SK-N-SH (cell line): ENCODE results near the gene C5orf63. TPM values are rescaled to one million over a fixed set of nuclear protein-coding genes. Genes with fewer than 3 reads are reported as not detected.

Experiments used
- CTCF ChIA-PET: fragments of 300-600, 350-600 bp; formaldehyde crosslinking; extraction: SDS; loops from one replicate; lab custom pipeline; 2021; lab: Yijun Ruan, JAX
- POLR2A ChIA-PET: fragments of 350-600 bp; sonication (Branson Sonifier 250); formaldehyde crosslinking; extraction: SDS; loops from one replicate; lab custom pipeline; 2020; ENCODE audit warnings: antibody characterized with exemption, inconsistent platforms; lab: Yijun Ruan, JAX
- DNase-seq: peaks from one replicate; pipeline ENCODE4 v3.0.0; 2012
- H2AFZ ChIP-seq: fragments of 200-600 bp; sonication (generic); 2 replicates; pipeline ENCODE4 v1.8.1; 2016; ENCODE audit warnings: antibody characterized with exemption, mild to moderate bottlenecking, low read depth
- H3F3A ChIP-seq: fragments of 200-600 bp; sonication (generic); replicated peaks from 2 replicates; pipeline ENCODE3; 2016; ENCODE audit warnings: antibody characterized with exemption, mild to moderate bottlenecking; ENCODE audit not compliant: insufficient read depth
- H3K27ac ChIP-seq, 2 experiments: fragments of 200-500 bp in 1 of 2; fragments of 200-600 bp in 1 of 2; sonication (Bioruptor generic) in 1 of 2; sonication (generic), shearing (Covaris generic) in 1 of 2; 2 replicates each; pipeline versions ENCODE4 v1.5.1 to v1.6.1; 2014 to 2016; ENCODE audit warnings: low read depth in 2 of 2, inconsistent platforms in 1 of 2, low read length in 1 of 2, mild to moderate bottlenecking in 1 of 2, mixed read lengths in 1 of 2
- H3K27me3 ChIP-seq: fragments of 200-600 bp; sonication (generic), shearing (Covaris generic); 2 replicates; pipeline ENCODE4 v1.6.1; 2016; ENCODE audit warnings: mixed run types; ENCODE audit not compliant: insufficient read depth
- H3K36me3 ChIP-seq, 2 experiments: fragments of 200-500 bp in 1 of 2; fragments of 200-600 bp in 1 of 2; sonication (Bioruptor generic) in 1 of 2; sonication (generic) in 1 of 2; replicated peaks in 1 of 2; 2 replicates each; pipeline versions ENCODE3 to v1.5.1; 2014 to 2016; ENCODE audit warnings: low read length in 1 of 2, mild to moderate bottlenecking in 1 of 2; ENCODE audit not compliant: insufficient read depth in 2 of 2, control insufficient read depth in 1 of 2
- H3K4me1 ChIP-seq, 2 experiments: fragments of 200-500 bp in 1 of 2; fragments of 200-600 bp in 1 of 2; sonication (Bioruptor generic) in 1 of 2; sonication (generic), shearing (Covaris generic) in 1 of 2; 2 replicates each; pipeline versions ENCODE4 v1.5.1 to v1.6.1; 2014 to 2016; ENCODE audit warnings: low read depth in 1 of 2, low read length in 1 of 2, mixed run types in 1 of 2; ENCODE audit not compliant: insufficient read depth in 2 of 2, control insufficient read depth in 1 of 2
- H3K4me2 ChIP-seq: fragments of 200-600 bp; sonication (generic), shearing (Covaris generic); 2 replicates; pipeline ENCODE4 v1.6.1; 2017; ENCODE audit warnings: mixed run types
- H3K4me3 ChIP-seq, 2 experiments: fragments of 200-500 bp in 1 of 2; fragments of 200-600 bp in 1 of 2; sonication (Bioruptor generic) in 1 of 2; sonication (generic), shearing (Covaris generic) in 1 of 2; 2 replicates each; pipeline versions ENCODE4 v1.5.1 to v1.8.1; 2014 to 2016; ENCODE audit warnings: low read depth in 2 of 2, inconsistent platforms in 1 of 2, low read length in 1 of 2, mild to moderate bottlenecking in 1 of 2, mixed read lengths in 1 of 2, moderate library complexity in 1 of 2
- H3K79me2 ChIP-seq: fragments of 200-600 bp; sonication (generic); 2 replicates; pipeline ENCODE4 v1.8.1; 2017; ENCODE audit warnings: mild to moderate bottlenecking; ENCODE audit not compliant: insufficient read depth
- H3K9ac ChIP-seq: fragments of 200-600 bp; sonication (generic); 2 replicates; pipeline ENCODE4 v1.6.1; 2017; ENCODE audit warnings: mixed run types
- H3K9me2 ChIP-seq: fragments of 200-600 bp; sonication (generic); 2 replicates; pipeline ENCODE4 v1.6.1; 2017; ENCODE audit warnings: mixed run types
- H3K9me3 ChIP-seq: fragments of 200-600 bp; sonication (generic); 2 replicates; pipeline ENCODE4 v1.6.1; 2017; ENCODE audit warnings: mixed run types, mild to moderate bottlenecking, moderate library complexity
- H4K20me1 ChIP-seq: fragments of 200-600 bp; sonication (generic); 2 replicates; pipeline ENCODE4 v1.6.1; 2017; ENCODE audit warnings: mild to moderate bottlenecking, mixed run types; ENCODE audit not compliant: insufficient read depth
- CHD2 ChIP-seq: fragments of 150-350 bp; IDR thresholded peaks from 2 replicates; pipeline ENCODE4 v1.6.1; 2018; ENCODE audit warnings: low read length; ENCODE audit not compliant: partially characterized antibody
- CTCF ChIP-seq: fragments of 200-600 bp; sonication (generic); IDR thresholded peaks from 2 replicates; pipeline ENCODE4 v1.6.1; 2017; ENCODE audit warnings: antibody characterized with exemption, mild to moderate bottlenecking, moderate library complexity
- EP300 ChIP-seq, 2 experiments: IDR thresholded peaks; 2 replicates each; pipeline versions ENCODE4 v1.4.0 to v1.6.1; 2012; ENCODE audit warnings: borderline replicate concordance in 1 of 2, low read depth in 1 of 2, low read length in 1 of 2
- EZH2phosphoT487 ChIP-seq: fragments of 200-600 bp; sonication (generic); IDR thresholded peaks from 2 replicates; pipeline ENCODE4 v1.6.1; 2017; ENCODE audit warnings: low read depth, mixed run types, mild to moderate bottlenecking, antibody characterized with exemption, moderate library complexity, borderline replicate concordance
- FOSL2 ChIP-seq: IDR thresholded peaks from 2 replicates; pipeline ENCODE4 v1.4.0; 2012; ENCODE audit warnings: low read depth, mild to moderate bottlenecking, moderate library complexity, borderline replicate concordance
- FOXJ3 ChIP-seq: sonication (generic); formaldehyde crosslinking; IDR thresholded peaks from 2 replicates; pipeline ENCODE4 v1.5.1; 2020; ENCODE audit warnings: mild to moderate bottlenecking, missing genetic modification reagents
- GATA2 ChIP-seq: sonication (generic); formaldehyde crosslinking; IDR thresholded peaks from 2 replicates; pipeline ENCODE4 v1.5.0; 2020; ENCODE audit warnings: mild to moderate bottlenecking, missing genetic modification reagents
- MEF2A ChIP-seq: IDR thresholded peaks from 2 replicates; pipeline ENCODE4 v1.4.0; 2012; ENCODE audit warnings: low read depth, borderline replicate concordance
- MXI1 ChIP-seq: IDR thresholded peaks from 2 replicates; pipeline ENCODE4 v1.6.1; 2012; ENCODE audit warnings: mild to moderate bottlenecking, low read depth, low read length, improper control_type of control experiment
- NFIC ChIP-seq: IDR thresholded peaks from 2 replicates; pipeline ENCODE4 v1.4.0; 2012; ENCODE audit warnings: borderline replicate concordance
- POLR2AphosphoS5 ChIP-seq: IDR thresholded peaks from 2 replicates; pipeline ENCODE4 v1.6.1; 2012; ENCODE audit warnings: low read depth, low read length
- RAD21 ChIP-seq: IDR thresholded peaks from 2 replicates; pipeline ENCODE4 v1.6.1; 2012; ENCODE audit warnings: mild to moderate bottlenecking, low read length
- RCOR1 ChIP-seq: fragments of 150-350 bp; IDR thresholded peaks from 2 replicates; pipeline ENCODE4 v1.6.1; 2017; ENCODE audit warnings: antibody characterized with exemption, low read length
- RXRA ChIP-seq: IDR thresholded peaks from 2 replicates; pipeline ENCODE4 v1.4.0; 2012; ENCODE audit warnings: low read depth, mild to moderate bottlenecking, borderline replicate concordance
- SMC3 ChIP-seq: IDR thresholded peaks from 2 replicates; pipeline ENCODE4 v1.6.1; 2012; ENCODE audit warnings: low read depth, low read length, improper control_type of control experiment
- TCF12 ChIP-seq: IDR thresholded peaks from 2 replicates; pipeline ENCODE4 v1.4.0; 2012
- YY1 ChIP-seq: IDR thresholded peaks from 2 replicates; pipeline ENCODE4 v1.4.0; 2012; ENCODE audit warnings: low read depth, mild to moderate bottlenecking
- WGBS: methylation state at CpG from one replicate; pipeline ENCODE4 v1.1.6; 2017; ENCODE audit warnings: low lambda C conversion rate; 5-methylcytosine and 5-hydroxymethylcytosine counted together
- polyA plus RNA-seq, 3 experiments: library from polyadenylated mRNA; depleted of rRNA; stranded (reverse); fragments of >200 nt; gene quantifications; 2 replicates each; pipeline ENCODE4 v1.2.3, GENCODE V29; 2012
- TF ChIP-seq, protein P1 (sequence below): IDR thresholded peaks from 2 replicates; pipeline ENCODE4 v1.6.1; 2012; ENCODE audit warnings: mild to moderate bottlenecking, low read depth, low read length, moderate library complexity
- TF ChIP-seq, protein P2 (sequence below): IDR thresholded peaks from 2 replicates; pipeline ENCODE4 v1.4.0; 2012; ENCODE audit warnings: low read depth, borderline replicate concordance

Gene C5orf63
- polyA plus RNA-seq, 1 of the 3 experiments (the other 2 are of a cell fraction): 3.6 TPM

DNA sequence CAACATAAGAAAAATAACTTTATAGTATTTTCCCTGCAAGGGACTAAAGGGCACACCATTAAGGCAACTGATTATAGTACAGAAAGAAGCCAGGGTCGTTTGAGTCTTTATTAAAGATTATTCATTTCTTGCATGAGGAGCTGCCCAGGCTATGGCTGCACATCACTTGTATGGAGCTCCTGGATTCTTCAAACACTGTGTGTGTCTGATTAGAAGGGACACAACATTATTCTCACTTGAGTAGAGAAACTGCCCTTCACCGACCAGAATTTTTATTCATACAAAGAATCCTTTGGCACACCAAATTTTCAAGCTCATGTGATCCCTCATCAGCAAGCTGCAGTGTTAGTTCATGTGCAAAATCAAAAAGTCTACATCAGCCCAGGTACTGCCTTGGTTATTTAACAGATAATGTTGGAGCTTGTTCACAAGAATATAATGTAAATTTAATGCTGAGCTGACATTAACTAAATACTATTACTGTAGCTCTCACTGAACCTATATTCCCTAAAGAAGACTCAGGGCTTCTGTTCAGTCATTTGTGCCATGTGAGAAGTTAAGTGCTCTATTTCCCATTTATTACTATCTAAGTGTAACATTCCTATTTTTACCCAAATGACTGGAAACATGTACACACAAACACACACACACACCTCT lies 9.9 kb downstream of the C5orf63 start:
- TF ChIP-seq RXRA: no peak
- TF ChIP-seq FOXJ3 (CRISPR knock-in tag): no peak
- TF ChIP-seq CHD2: no peak
- no peak for TF ChIP-seq MXI1
- TF ChIP-seq POLR2AphosphoS5: no peak
- TF ChIP-seq, protein P1, sequence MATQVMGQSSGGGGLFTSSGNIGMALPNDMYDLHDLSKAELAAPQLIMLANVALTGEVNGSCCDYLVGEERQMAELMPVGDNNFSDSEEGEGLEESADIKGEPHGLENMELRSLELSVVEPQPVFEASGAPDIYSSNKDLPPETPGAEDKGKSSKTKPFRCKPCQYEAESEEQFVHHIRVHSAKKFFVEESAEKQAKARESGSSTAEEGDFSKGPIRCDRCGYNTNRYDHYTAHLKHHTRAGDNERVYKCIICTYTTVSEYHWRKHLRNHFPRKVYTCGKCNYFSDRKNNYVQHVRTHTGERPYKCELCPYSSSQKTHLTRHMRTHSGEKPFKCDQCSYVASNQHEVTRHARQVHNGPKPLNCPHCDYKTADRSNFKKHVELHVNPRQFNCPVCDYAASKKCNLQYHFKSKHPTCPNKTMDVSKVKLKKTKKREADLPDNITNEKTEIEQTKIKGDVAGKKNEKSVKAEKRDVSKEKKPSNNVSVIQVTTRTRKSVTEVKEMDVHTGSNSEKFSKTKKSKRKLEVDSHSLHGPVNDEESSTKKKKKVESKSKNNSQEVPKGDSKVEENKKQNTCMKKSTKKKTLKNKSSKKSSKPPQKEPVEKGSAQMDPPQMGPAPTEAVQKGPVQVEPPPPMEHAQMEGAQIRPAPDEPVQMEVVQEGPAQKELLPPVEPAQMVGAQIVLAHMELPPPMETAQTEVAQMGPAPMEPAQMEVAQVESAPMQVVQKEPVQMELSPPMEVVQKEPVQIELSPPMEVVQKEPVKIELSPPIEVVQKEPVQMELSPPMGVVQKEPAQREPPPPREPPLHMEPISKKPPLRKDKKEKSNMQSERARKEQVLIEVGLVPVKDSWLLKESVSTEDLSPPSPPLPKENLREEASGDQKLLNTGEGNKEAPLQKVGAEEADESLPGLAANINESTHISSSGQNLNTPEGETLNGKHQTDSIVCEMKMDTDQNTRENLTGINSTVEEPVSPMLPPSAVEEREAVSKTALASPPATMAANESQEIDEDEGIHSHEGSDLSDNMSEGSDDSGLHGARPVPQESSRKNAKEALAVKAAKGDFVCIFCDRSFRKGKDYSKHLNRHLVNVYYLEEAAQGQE: no peak
- no peak for TF ChIP-seq FOSL2
- TF ChIP-seq YY1: no peak
- no peak for TF ChIP-seq TCF12
- H3F3A ChIP-seq: no peaks in the 10 kb centered on the region
- H3K4me2 ChIP-seq: no peak overlapping the region
- ChIA-PET POLR2A (no interaction called here), CTCF (interaction anchor here (1.6 kb wide), 1 partner anchor 9 kb away, joined by 7 read pairs; no protein-coding TSS in a partner anchor)
- no peak for DNase-seq
- no peak overlapping the region for H2AFZ ChIP-seq
- H3K9me3 ChIP-seq: no peaks in the 10 kb centered on the region
- H3K9ac ChIP-seq: no peak overlapping the region
- WGBS: 44% methylated on average over 2 of the region's 2 CpGs
- H3K4me3 ChIP-seq: no peak overlapping the region
- H3K79me2 ChIP-seq: no peaks in the 10 kb centered on the region
- peaks cover under 1 to 4% of the 10 kb centered on the region in 2 experiments for H3K36me3 ChIP-seq
- H3K4me1 ChIP-seq: no peaks in the 10 kb centered on the region
- no peaks in the 10 kb centered on the region for H3K9me2 ChIP-seq
- no peak overlapping the region for H3K27ac ChIP-seq
- H4K20me1 ChIP-seq: no peaks in the 10 kb centered on the region
- no peaks in the 10 kb centered on the region for H3K27me3 ChIP-seq

DNA sequence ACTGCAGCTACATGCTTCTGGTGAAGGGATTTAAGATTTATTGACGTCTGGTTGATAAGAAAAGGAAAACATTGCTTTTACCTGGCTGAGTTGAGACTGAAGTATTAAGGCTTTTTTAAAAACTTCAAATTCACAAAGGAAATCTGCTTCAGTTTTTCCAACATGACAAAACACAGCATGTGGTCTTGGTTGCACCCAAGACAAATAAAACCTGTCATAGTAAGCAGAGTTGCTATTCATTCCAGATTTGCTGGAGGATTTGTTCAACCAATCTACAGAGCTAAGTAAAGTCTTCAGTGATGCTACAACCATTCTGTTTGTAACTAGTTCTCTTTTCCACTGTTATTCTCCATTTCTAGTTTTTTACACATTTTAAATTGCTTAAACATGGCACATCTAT lies 11.3 kb downstream of the C5orf63 start:
- Histone ChIP-seq H3K27me3 (no peaks in the 10 kb centered on the region), H3K36me3 (peaks cover 4 to 6% of the 10 kb centered on the region in 2 experiments)
- CTCF ChIA-PET: interaction anchor here (1.3 kb wide), 1 partner anchor 31 kb away, joined by 3 read pairs; the partner anchor contains the start of gene MARCHF3
- POLR2A ChIA-PET: interaction anchor here (0.6 kb wide), 1 partner anchor 1017 kb away, joined by 5 read pairs; no protein-coding TSS in a partner anchor
- WGBS: 86% methylated on average over 1 of the region's 1 CpG
- TF ChIP-seq EZH2phosphoT487: no peak
- no peak for TF ChIP-seq CTCF
- TF ChIP-seq TCF12: no peak
- TF ChIP-seq RAD21: no peak
- no peak for TF ChIP-seq NFIC
- TF ChIP-seq EP300 (IDR thresholded peaks at IDR 0.05; ENCODE audit: borderline replicate concordance in 1 of 2, low read depth in 1 of 2, low read length in 1 of 2): no peak
- TF ChIP-seq RXRA: no peak
- no peak for TF ChIP-seq MEF2A
- TF ChIP-seq RCOR1: no peak
- no peak for TF ChIP-seq GATA2 (CRISPR knock-in tag)
- TF ChIP-seq, protein P2, sequence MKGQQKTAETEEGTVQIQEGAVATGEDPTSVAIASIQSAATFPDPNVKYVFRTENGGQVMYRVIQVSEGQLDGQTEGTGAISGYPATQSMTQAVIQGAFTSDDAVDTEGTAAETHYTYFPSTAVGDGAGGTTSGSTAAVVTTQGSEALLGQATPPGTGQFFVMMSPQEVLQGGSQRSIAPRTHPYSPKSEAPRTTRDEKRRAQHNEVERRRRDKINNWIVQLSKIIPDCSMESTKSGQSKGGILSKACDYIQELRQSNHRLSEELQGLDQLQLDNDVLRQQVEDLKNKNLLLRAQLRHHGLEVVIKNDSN: no peak
- TF ChIP-seq SMC3: no peak
- TF ChIP-seq FOSL2: no peak
- TF ChIP-seq, all 33 proteins: peak for 0
- DNase-seq: no peak
- Histone ChIP-seq H3K4me3 (no peak overlapping the region), H3K4me1 (no peaks in the 10 kb centered on the region), H3K9me3 (no peaks in the 10 kb centered on the region), H3K79me2 (no peaks in the 10 kb centered on the region), H3K9me2 (no peaks in the 10 kb centered on the region), H2AFZ (no peak overlapping the region), H3K27ac (no peak overlapping the region), H3K4me2 (no peak overlapping the region), H4K20me1 (no peaks in the 10 kb centered on the region), H3K9ac (no peak overlapping the region), H3F3A (no peaks in the 10 kb centered on the region)
